GM12865 (cell line): ENCODE measurements around the gene TRRAP.

ENCODE experiments used
- DNase-seq: peaks from one replicate; pipeline ENCODE4 v3.0.0; 2010; ENCODE audit warnings: low read depth
- H3K4me3 ChIP-seq: 2 replicates; pipeline ENCODE4 v1.5.1; 2011; ENCODE audit warnings: mild to moderate bottlenecking, low read depth, low read length, control low read depth
- TF ChIP-seq, protein P1 (sequence below): IDR thresholded peaks from 2 replicates; pipeline ENCODE4 v1.5.1; 2011; ENCODE audit warnings: low read length, control low read depth, low read depth, inconsistent platforms; ENCODE audit not compliant: insufficient read depth; ENCODE audit errors: missing control alignments

The TRRAP gene

DNA sequence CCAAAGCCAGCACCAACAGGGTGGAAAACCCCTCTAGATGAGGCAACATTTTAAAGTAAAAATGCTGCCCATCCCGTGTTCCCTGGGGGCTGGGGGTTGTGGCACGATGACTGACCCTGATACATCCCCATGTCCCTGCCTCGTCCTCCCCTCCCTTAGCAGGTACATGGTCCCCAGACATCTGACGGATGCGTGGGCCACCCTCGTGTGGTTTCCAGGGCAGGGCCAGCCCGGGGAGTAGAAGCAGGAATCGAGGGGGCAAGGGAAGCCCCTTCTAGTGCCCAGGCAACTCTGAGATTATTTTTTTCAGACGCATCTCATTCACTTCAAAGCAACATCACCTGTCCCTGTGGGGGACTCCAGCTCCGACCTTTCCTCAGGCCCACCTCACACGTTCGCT lies 12.0 kb upstream of the TRRAP start:
- TF ChIP-seq, protein P1, sequence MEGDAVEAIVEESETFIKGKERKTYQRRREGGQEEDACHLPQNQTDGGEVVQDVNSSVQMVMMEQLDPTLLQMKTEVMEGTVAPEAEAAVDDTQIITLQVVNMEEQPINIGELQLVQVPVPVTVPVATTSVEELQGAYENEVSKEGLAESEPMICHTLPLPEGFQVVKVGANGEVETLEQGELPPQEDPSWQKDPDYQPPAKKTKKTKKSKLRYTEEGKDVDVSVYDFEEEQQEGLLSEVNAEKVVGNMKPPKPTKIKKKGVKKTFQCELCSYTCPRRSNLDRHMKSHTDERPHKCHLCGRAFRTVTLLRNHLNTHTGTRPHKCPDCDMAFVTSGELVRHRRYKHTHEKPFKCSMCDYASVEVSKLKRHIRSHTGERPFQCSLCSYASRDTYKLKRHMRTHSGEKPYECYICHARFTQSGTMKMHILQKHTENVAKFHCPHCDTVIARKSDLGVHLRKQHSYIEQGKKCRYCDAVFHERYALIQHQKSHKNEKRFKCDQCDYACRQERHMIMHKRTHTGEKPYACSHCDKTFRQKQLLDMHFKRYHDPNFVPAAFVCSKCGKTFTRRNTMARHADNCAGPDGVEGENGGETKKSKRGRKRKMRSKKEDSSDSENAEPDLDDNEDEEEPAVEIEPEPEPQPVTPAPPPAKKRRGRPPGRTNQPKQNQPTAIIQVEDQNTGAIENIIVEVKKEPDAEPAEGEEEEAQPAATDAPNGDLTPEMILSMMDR = no peak
- H3K4me3 ChIP-seq = no peak overlapping the region
- no peak for DNase-seq

DNA sequence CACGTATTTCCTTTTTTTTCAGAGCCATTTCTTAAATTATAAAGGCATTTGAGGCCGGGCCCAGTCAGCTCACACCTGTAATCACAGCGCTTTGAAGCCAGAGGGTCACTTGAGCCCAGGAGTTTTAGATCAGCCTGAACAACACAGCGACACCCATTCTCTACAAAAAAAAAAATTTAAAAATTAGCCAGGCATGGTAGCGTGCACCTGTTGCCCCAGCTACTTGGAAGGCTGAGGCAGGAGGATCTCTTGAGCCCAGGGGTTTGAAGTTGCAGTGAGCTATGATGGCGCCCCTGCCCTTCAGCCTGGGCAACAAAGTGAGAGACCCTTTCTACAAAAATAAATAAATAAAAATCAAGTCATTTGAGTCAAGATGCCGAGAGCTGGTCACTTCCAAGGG lies 11.6 kb upstream of the TRRAP start:
- no peak overlapping the region for H3K4me3 ChIP-seq
- TF ChIP-seq, protein P1 = no peak
- DNase-seq = no peak

DNA sequence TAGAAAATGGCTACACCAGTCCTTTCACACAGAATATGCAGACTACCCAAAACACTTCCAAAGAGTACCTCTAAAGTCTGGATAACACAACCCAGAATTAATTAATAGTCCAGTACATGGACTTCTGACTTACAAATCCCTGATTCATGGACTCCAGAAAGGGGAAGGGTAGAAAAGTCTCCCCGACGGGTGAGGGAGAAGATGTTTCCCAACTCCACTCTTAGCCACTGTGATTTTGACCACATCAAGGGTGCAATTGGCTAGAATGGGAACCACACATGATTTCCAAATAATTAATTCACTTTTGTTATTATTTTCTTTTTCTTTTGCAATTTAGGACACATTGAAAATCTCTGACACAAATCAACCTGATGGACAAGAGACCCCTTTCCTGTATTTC lies 9.9 kb upstream of the TRRAP start:
- no peak overlapping the region for H3K4me3 ChIP-seq
- no peak for DNase-seq
- TF ChIP-seq, protein P1 = no peak

DNA sequence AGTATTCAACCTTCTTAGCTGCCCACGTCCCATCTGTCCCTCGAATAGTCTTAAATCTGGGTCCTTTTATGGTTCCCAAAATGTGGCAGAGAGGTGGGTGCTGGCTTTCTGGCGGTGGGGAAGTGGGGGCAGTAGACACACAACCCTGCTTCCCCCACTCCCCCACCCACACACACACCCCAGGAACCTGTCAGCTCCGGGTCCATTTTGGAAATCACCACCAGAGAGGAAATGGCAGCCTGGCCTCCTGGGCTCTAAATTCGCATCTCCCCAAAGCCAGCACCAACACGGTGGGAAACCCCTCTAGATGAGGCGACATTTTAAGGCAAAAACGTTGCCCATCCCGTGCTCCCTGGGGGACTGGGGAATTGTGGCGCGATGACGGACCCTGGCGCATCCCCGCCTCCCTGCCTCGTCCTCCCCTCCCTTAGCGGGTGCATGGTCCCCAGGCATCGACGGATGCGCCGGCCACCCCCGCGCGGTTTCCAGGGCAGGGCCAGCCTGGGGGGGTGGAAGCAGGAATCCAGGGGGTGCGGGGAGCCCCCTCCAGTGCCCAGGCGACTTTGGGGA lies 9.2 kb upstream of the TRRAP start:
- TF ChIP-seq, protein P1 = no peak
- no peak for DNase-seq
- peak overlapping the region; percentile 24; the same call in 1 of the 2 replicates for H3K4me3 ChIP-seq

DNA sequence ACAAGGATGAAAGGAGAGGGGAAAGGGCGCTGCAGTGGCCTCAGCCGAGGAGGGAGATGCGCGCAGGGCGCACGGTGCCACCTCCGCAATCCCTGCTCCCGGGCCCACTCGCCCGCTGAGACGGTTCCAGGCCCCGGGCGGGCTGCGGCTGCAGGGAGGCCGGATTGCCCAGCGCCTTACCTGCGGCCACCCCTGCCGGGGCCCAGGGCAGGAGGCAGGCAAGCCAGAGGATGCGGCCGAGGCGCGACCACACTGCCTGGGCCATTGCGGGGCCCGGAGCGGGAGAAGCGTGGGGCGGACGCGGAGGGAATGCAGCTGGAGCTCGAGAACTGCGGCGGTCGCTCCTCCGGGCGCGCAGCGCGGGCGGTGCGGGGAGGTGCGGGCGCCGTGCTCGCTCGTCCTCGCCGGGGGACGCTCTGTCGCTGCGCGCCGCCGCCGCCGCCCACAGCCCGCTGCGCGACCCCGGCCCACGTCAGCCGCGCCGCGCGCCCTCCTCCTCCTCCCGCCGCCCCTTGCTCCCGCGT lies 8.7 kb upstream of the TRRAP start, which contains the start of gene TMEM130:
Gene TMEM130, minus strand, starts transcription at position 418 of the 524 bp plus-strand sequence. Its CDS starts 153 bp downstream, at position 265.
- no peak for DNase-seq

DNA sequence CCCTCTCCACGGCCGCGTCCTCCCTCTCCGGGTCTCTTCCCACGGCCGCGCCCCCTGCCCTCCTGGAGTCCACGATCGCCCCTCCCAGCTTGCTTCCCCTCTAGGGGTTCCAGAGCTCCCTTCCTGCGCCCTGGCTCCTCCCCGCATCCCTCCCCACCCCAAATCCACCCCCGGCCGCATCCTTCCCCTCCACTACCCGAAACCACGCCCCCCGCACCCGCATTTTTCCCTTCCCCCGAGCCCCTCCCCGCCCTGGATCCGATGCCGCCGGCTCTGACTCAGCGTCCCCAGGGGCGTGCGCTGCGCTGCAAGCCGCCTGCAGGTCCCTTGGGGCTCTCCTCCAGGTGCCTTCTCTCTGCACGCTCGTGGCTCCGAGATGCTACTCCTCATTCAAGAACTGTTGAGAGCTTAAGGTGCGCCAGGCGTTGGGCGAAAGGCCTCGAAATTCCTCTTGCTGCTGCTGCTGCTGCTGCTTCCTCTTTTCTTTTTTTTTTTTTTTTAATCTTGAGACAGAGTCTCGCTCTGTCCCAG lies 8.1 kb upstream of the TRRAP start:
- TF ChIP-seq, protein P1 = no peak
- peak overlapping the region; percentile 39 for H3K4me3 ChIP-seq
- DNase-seq = peak; percentile 82

More for the DNA sequence above, 8.7 kb upstream of the TRRAP start, which contains the start of gene TMEM130:
- peak within 1 kb of the TSS; percentile 39 for H3K4me3 ChIP-seq
- TF ChIP-seq, protein P1 = no peak

DNA sequence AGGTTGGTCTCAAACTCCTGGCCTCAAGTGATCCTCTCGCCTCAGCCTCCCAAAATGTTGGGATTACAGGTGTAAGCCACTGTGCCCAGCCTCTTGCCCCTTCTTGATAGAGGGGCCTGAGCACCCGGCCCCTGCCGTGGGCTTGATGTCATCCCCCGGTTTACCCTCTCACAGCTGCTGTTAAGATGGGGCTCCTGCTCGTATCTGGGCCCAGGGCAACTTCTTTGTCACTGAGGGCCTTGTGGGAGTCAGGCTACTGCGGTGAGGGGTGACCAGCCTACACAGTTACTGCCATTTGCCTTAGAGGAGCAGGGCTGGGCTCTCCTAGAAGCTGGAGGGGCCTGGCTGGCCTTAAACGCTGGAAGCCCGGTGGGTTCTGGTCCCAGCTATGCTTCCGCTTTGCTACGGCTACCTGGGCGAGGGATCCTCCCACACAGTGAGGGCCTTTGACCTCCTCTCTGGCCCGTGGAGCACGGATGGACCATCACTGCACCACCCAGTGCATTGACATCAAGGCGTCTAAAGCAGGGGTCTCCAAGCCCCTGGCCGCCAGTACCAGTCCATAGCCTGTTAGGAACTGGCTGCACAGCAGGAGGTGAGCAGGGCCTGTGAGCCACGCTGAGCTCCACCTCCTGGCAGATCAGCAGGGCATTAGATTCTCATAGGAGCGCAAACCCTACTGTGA lies 7.4 kb upstream of the TRRAP start:
- H3K4me3 ChIP-seq = no peak overlapping the region
- DNase-seq = no peak
- TF ChIP-seq, protein P1 = no peak
